A673 (cell line): Measurements from ENCODE around the gene INAVA.

Experiments used
- EZH2 ChIP-seq: fragments of 200-600 bp; sonication (generic); IDR thresholded peaks from 2 replicates; pipeline ENCODE4 v1.6.1; 2017; ENCODE audit warnings: borderline replicate concordance, low read depth, mild to moderate bottlenecking, mixed read lengths, antibody characterized with exemption, low read length; ENCODE audit not compliant: poor library complexity, severe bottlenecking
- TF ChIP-seq, protein P1 (sequence below): fragments of 300-800, 200-600 bp; sonication (generic); conservative IDR thresholded peaks from 2 replicates; pipeline ENCODE4 v1.5.1; 2017; ENCODE audit warnings: low read depth, mild to moderate bottlenecking, antibody characterized with exemption, low read length, moderate library complexity, mixed read lengths

GRCh38 chr1:200850554-200850953, 44.1 kb upstream of the INAVA start:
- TF ChIP-seq, protein P1, sequence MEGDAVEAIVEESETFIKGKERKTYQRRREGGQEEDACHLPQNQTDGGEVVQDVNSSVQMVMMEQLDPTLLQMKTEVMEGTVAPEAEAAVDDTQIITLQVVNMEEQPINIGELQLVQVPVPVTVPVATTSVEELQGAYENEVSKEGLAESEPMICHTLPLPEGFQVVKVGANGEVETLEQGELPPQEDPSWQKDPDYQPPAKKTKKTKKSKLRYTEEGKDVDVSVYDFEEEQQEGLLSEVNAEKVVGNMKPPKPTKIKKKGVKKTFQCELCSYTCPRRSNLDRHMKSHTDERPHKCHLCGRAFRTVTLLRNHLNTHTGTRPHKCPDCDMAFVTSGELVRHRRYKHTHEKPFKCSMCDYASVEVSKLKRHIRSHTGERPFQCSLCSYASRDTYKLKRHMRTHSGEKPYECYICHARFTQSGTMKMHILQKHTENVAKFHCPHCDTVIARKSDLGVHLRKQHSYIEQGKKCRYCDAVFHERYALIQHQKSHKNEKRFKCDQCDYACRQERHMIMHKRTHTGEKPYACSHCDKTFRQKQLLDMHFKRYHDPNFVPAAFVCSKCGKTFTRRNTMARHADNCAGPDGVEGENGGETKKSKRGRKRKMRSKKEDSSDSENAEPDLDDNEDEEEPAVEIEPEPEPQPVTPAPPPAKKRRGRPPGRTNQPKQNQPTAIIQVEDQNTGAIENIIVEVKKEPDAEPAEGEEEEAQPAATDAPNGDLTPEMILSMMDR, result no peak
- no peak for TF ChIP-seq EZH2
